Measurements from ENCODE around the gene OR51I1.

GRCh38 chr11:5443835-5444393 lies 2.6 kb upstream of the OR51I1 start:
- TF ChIP-seq EZH2 (IDR thresholded peaks at IDR 0.05; ENCODE audit: insufficient read depth, poor library complexity, severe bottlenecking) (no peak), EZH2phosphoT487 (IDR thresholded peaks at IDR 0.05; ENCODE audit: insufficient read depth, low read depth) (no peak)
